ENCODE measurements around the gene USH2A. TPM values are rescaled to one million over a fixed set of nuclear protein-coding genes. Genes with fewer than 3 reads are reported as not detected.

Gene USH2A
- total RNA-seq, 1 donor from 2014 or later: 0.02 TPM

DNA sequence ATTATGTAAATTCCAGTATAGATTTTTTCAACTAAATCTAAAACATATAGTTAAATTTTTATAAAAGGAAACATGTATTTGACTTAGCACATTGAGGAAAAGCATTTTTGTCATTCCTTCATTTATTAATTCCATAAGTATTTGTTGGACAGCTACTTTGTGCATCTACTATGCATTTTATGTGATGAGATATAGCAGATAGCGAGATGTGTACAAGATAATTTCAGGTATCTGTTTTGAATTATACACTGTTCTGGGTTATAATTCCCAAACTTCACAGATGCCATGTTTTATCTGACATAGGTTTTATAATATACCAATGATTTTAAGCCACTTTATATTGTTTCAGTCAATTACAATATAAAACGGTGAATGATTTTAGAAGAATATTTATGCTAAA is 398.7 kb downstream of the USH2A start:
- FAIRE-seq: no peak
- Histone ChIP-seq H3K4me2 (ENCODE audit: low read length) (no peak overlapping the region), H3K9me3 (ENCODE audit: insufficient read depth, low read depth, low read length) (no peaks in the 10 kb centered on the region), H2AFZ (ENCODE audit: low read depth, low read length) (no peak overlapping the region), H3K4me1 (ENCODE audit: insufficient read depth, low read length) (no peaks in the 10 kb centered on the region), H3K27ac (ENCODE audit: low read depth, low read length) (no peak overlapping the region), H3K9ac (ENCODE audit: low read length) (no peak overlapping the region), H3K4me3 (ENCODE audit: insufficient read depth, low read depth, low read length) (no peak overlapping the region), H3K79me2 (ENCODE audit: insufficient read depth, low read length) (no peaks in the 10 kb centered on the region), H4K20me1 (ENCODE audit: insufficient read depth, low read length) (no peaks in the 10 kb centered on the region), H3K36me3 (ENCODE audit: insufficient read depth, low read length) (no peaks in the 10 kb centered on the region), H3K27me3 (ENCODE audit: insufficient read depth, low read length) (no peaks in the 10 kb centered on the region)
- no peak overlapping the region for H3K27ac Mint-ChIP-seq (ENCODE audit: unreplicated experiment)
- no peaks in the 10 kb centered on the region for H3K4me1 Mint-ChIP-seq (ENCODE audit: low read depth, unreplicated experiment)
- H3K9me3 Mint-ChIP-seq (ENCODE audit: unreplicated experiment): no peaks in the 10 kb centered on the region
- no peak for DNase-seq (ENCODE audit: low read depth)
- H3K36me3 Mint-ChIP-seq (ENCODE audit: low read depth, unreplicated experiment): no peaks in the 10 kb centered on the region
- H3K4me3 Mint-ChIP-seq (ENCODE audit: unreplicated experiment): no peak overlapping the region
- H3K27me3 Mint-ChIP-seq (ENCODE audit: low read depth, unreplicated experiment): peaks cover 3% of the 10 kb centered on the region
- no peak for TF ChIP-seq EZH2 (IDR thresholded peaks at IDR 0.05; ENCODE audit: insufficient read depth, low read length)
- TF ChIP-seq, protein P1, sequence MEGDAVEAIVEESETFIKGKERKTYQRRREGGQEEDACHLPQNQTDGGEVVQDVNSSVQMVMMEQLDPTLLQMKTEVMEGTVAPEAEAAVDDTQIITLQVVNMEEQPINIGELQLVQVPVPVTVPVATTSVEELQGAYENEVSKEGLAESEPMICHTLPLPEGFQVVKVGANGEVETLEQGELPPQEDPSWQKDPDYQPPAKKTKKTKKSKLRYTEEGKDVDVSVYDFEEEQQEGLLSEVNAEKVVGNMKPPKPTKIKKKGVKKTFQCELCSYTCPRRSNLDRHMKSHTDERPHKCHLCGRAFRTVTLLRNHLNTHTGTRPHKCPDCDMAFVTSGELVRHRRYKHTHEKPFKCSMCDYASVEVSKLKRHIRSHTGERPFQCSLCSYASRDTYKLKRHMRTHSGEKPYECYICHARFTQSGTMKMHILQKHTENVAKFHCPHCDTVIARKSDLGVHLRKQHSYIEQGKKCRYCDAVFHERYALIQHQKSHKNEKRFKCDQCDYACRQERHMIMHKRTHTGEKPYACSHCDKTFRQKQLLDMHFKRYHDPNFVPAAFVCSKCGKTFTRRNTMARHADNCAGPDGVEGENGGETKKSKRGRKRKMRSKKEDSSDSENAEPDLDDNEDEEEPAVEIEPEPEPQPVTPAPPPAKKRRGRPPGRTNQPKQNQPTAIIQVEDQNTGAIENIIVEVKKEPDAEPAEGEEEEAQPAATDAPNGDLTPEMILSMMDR (IDR thresholded peaks at IDR 0.05; ENCODE audit: insufficient read depth, low read depth, low read length): no peak

DNA sequence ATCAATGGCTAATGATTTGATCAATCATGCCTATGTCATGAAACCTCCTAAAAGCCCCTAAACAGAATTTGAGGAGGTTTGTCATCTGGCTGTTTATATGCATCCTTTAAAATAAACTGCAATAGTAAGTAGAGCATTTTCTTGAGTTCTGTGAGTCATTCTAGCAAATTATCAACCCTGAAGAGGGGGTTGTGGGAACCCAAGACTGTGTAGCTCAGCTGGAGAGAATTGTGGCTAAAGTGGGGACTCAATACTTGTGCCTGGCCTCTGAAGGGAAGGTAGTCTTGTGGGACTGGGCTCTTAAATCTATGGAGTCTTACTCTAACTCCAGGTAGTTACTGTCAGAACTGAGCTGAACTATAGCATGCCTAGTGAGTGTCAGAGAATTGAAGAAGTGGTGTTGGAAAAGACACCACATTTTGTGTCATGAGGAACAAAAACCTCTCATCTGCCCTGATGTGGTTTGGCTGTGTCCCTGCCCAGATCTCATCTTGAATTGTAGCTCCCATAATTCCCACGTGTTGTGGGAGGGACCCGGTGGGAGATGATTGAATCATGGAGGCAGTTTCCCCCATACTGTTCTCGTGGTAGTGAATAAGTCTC is 402.4 kb downstream of the USH2A start:
- H3K4me1 ChIP-seq (ENCODE audit: insufficient read depth, low read length): no peaks in the 10 kb centered on the region
- no peak for TF ChIP-seq EZH2 (IDR thresholded peaks at IDR 0.05; ENCODE audit: insufficient read depth, low read length)
- TF ChIP-seq, protein P1 (IDR thresholded peaks at IDR 0.05; ENCODE audit: insufficient read depth, low read depth, low read length): no peak
- DNase-seq (ENCODE audit: low read depth): no peak
- H3K27me3 ChIP-seq (ENCODE audit: insufficient read depth, low read length): no peaks in the 10 kb centered on the region
- Mint-ChIP-seq H3K9me3 (ENCODE audit: unreplicated experiment) (no peaks in the 10 kb centered on the region), H3K4me1 (ENCODE audit: low read depth, unreplicated experiment) (no peaks in the 10 kb centered on the region), H3K4me3 (ENCODE audit: unreplicated experiment) (no peak overlapping the region), H3K36me3 (ENCODE audit: low read depth, unreplicated experiment) (no peaks in the 10 kb centered on the region), H3K27me3 (ENCODE audit: low read depth, unreplicated experiment) (peaks cover 3% of the 10 kb centered on the region), H3K27ac (ENCODE audit: unreplicated experiment) (no peak overlapping the region)
- no peaks in the 10 kb centered on the region for H3K79me2 ChIP-seq (ENCODE audit: insufficient read depth, low read length)
- H3K9ac ChIP-seq (ENCODE audit: low read length): no peak overlapping the region
- H3K9me3 ChIP-seq (ENCODE audit: insufficient read depth, low read depth, low read length): no peaks in the 10 kb centered on the region
- no peak overlapping the region for H3K27ac ChIP-seq (ENCODE audit: low read depth, low read length)
- H4K20me1 ChIP-seq (ENCODE audit: insufficient read depth, low read length): no peaks in the 10 kb centered on the region
- H2AFZ ChIP-seq (ENCODE audit: low read depth, low read length): no peak overlapping the region
- no peak overlapping the region for H3K4me2 ChIP-seq (ENCODE audit: low read length)
- H3K36me3 ChIP-seq (ENCODE audit: insufficient read depth, low read length): no peaks in the 10 kb centered on the region
- no peak overlapping the region for H3K4me3 ChIP-seq (ENCODE audit: insufficient read depth, low read depth, low read length)
- FAIRE-seq: no peak

DNA sequence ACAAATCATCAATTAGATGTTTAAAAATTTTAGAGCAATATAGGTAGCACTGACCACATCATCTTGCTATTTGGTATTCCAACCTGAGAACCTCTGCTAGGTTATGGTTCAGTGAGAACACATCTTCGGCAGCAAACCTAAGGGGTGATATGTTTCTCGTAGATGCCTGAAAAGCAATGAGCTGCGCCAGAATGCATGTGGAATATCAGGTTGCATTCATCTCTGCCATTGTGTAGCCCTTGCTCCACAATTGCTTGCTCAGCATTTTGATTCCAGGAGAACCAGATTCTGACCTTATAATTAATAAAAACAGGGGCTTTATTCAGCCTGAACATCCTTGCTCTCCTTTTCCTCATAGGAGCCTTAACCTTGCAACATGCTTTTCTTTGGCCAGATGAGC is 408.1 kb downstream of the USH2A start:
- no peaks in the 10 kb centered on the region for H3K79me2 ChIP-seq (ENCODE audit: insufficient read depth, low read length)
- no peaks in the 10 kb centered on the region for H3K36me3 Mint-ChIP-seq (ENCODE audit: low read depth, unreplicated experiment)
- no peak overlapping the region for H3K27ac ChIP-seq (ENCODE audit: low read depth, low read length)
- DNase-seq (ENCODE audit: low read depth) (no peak), FAIRE-seq (no peak)
- H3K4me3 ChIP-seq (ENCODE audit: insufficient read depth, low read depth, low read length): no peak overlapping the region
- no peaks in the 10 kb centered on the region for H3K4me1 Mint-ChIP-seq (ENCODE audit: low read depth, unreplicated experiment)
- H2AFZ ChIP-seq (ENCODE audit: low read depth, low read length): no peak overlapping the region
- no peaks in the 10 kb centered on the region for H3K36me3 ChIP-seq (ENCODE audit: insufficient read depth, low read length)
- no peaks in the 10 kb centered on the region for H4K20me1 ChIP-seq (ENCODE audit: insufficient read depth, low read length)
- no peaks in the 10 kb centered on the region for H3K27me3 Mint-ChIP-seq (ENCODE audit: low read depth, unreplicated experiment)
- no peaks in the 10 kb centered on the region for H3K27me3 ChIP-seq (ENCODE audit: insufficient read depth, low read length)
- H3K9ac ChIP-seq (ENCODE audit: low read length): no peak overlapping the region
- no peak overlapping the region for H3K4me3 Mint-ChIP-seq (ENCODE audit: unreplicated experiment)
- TF ChIP-seq EZH2 (IDR thresholded peaks at IDR 0.05; ENCODE audit: insufficient read depth, low read length): no peak
- TF ChIP-seq, protein P1 (IDR thresholded peaks at IDR 0.05; ENCODE audit: insufficient read depth, low read depth, low read length): no peak
- H3K9me3 Mint-ChIP-seq (ENCODE audit: unreplicated experiment): no peaks in the 10 kb centered on the region
- no peaks in the 10 kb centered on the region for H3K9me3 ChIP-seq (ENCODE audit: insufficient read depth, low read depth, low read length)
- H3K27ac Mint-ChIP-seq (ENCODE audit: unreplicated experiment): no peak overlapping the region
- H3K4me1 ChIP-seq (ENCODE audit: insufficient read depth, low read length): no peaks in the 10 kb centered on the region
- H3K4me2 ChIP-seq (ENCODE audit: low read length): no peak overlapping the region
